DND-41 (cell line): ENCODE data around the gene ARHGAP31.

Source experiments
- ATAC-seq: fragments of 200-7000 bp; cut with Tn5 transposase; 3 replicates; pipeline ENCODE4 v1.9.1; 2021; ENCODE audit warnings: low read depth; ENCODE audit not compliant: insufficient read depth
- DNase-seq: peaks from one replicate; pipeline ENCODE4 v3.0.0-alpha.2; 2020
- H2AFZ ChIP-seq: 2 replicates; pipeline ENCODE4 v1.6.0; 2012; ENCODE audit warnings: low read depth, low read length
- H3K27ac ChIP-seq: 2 replicates; pipeline ENCODE4 v1.5.1; 2012; ENCODE audit warnings: low read length, inconsistent platforms
- H3K27me3 ChIP-seq: fragments of 200-600 bp; sonication (generic); 2 replicates; pipeline ENCODE4 v1.6.0; 2012; ENCODE audit warnings: low read length, mild to moderate bottlenecking, inconsistent platforms; ENCODE audit not compliant: insufficient read depth, poor library complexity
- H3K36me3 ChIP-seq: 2 replicates; pipeline ENCODE4 v1.5.1; 2012; ENCODE audit warnings: low read length, inconsistent platforms; ENCODE audit not compliant: insufficient read depth
- H3K4me1 ChIP-seq: 2 replicates; pipeline ENCODE4 v1.5.1; 2012; ENCODE audit warnings: mild to moderate bottlenecking, low read length; ENCODE audit not compliant: insufficient read depth
- H3K4me2 ChIP-seq: 2 replicates; pipeline ENCODE4 v1.6.0; 2012; ENCODE audit warnings: mild to moderate bottlenecking, moderate library complexity, low read length, inconsistent platforms; ENCODE audit not compliant: insufficient read depth
- H3K4me3 ChIP-seq, 2 experiments: fragments of 200-600 bp in 1 of 2; shearing (Covaris generic) in 1 of 2; 2 replicates each; pipeline ENCODE4 v1.5.1; 2012 to 2016; ENCODE audit warnings: inconsistent platforms in 2 of 2, low read length in 2 of 2, mild to moderate bottlenecking in 2 of 2, low read depth in 1 of 2, moderate library complexity in 1 of 2
- H3K79me2 ChIP-seq: 2 replicates; pipeline ENCODE4 v1.6.0; 2012; ENCODE audit warnings: low read length, inconsistent platforms; ENCODE audit not compliant: insufficient read depth
- H3K9ac ChIP-seq: 2 replicates; pipeline ENCODE4 v1.6.0; 2012; ENCODE audit warnings: low read depth, mild to moderate bottlenecking, inconsistent platforms, low read length, moderate library complexity
- H3K9me3 ChIP-seq: 2 replicates; pipeline ENCODE4 v1.5.1; 2012; ENCODE audit warnings: low read length, moderate library complexity, mild to moderate bottlenecking, inconsistent platforms; ENCODE audit not compliant: insufficient read depth, severe bottlenecking
- H4K20me1 ChIP-seq: 2 replicates; pipeline ENCODE4 v1.6.0; 2012; ENCODE audit warnings: low read length; ENCODE audit not compliant: insufficient read depth
- EZH2 ChIP-seq: IDR thresholded peaks from 3 replicates; pipeline ENCODE4 v1.6.1; 2012; ENCODE audit warnings: borderline replicate concordance, low read depth, mild to moderate bottlenecking, moderate library complexity, low read length, inconsistent platforms; ENCODE audit not compliant: severe bottlenecking
- TF ChIP-seq, protein P1 (sequence below): IDR thresholded peaks from 2 replicates; pipeline ENCODE4 v1.5.1; 2012; ENCODE audit warnings: borderline replicate concordance, low read length, moderate library complexity, mild to moderate bottlenecking; ENCODE audit not compliant: poor library complexity, severe bottlenecking; ENCODE audit errors: extremely low read depth

The ARHGAP31 gene

DNA sequence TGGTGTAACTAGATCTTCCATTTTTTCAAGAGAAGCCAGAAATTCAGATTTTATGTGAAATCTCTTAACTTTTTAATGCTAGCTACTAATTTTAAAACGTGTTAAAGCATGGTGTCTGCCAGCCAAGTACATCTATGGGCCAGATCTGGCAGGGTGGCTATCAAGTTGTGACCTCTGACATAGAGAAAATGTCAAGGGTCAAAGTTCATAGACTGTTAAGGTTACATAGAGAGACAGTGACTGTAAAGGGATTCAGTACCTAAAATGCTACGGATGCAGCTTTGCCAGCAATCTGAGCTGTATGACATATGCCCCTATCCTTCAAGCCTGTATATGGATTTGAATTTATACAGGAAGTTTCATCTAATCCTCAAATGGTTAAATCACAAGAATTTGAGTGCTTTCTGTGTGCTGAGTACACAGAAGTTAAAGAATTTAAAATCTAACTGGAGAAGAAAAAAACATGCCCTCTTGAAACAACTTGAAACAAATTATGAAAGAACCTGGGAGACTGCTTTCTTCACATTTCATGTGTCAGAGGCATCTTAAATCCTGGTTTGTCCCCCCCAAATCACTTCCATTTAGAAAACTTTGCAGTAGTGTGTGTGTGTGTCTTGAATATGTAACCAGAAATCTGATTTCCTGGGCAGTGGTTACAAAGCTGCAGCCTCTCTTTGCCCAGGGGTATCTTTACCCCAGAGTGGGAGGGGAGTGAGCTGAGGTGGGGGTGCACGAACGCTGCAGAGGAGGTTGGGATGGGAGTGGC lies 895 bp upstream of the ARHGAP31 start:
- peaks cover 5% of the 10 kb centered on the region; the same call in 1 of the 2 replicates for H4K20me1 ChIP-seq
- H3K36me3 ChIP-seq: no peaks in the 10 kb centered on the region
- no peaks in the 10 kb centered on the region for H3K79me2 ChIP-seq
- H3K27me3 ChIP-seq: peaks cover 45% of the 10 kb centered on the region
- peaks cover 4% of the 10 kb centered on the region for H3K9me3 ChIP-seq
- DNase-seq (no peak), ATAC-seq (no peak)
- peaks cover 31% of the 10 kb centered on the region for H3K4me1 ChIP-seq
- H3K27ac ChIP-seq: no peak overlapping the region
- H3K4me3 ChIP-seq: peak overlapping the region; percentile 32 to 70; a peak in 3 of 4 replicates
- peak overlapping the region; percentile 49 for H3K9ac ChIP-seq
- H2AFZ ChIP-seq: peak overlapping the region; percentile 72; the same call in 1 of the 2 replicates
- TF ChIP-seq EZH2: no peak
- TF ChIP-seq, protein P1, sequence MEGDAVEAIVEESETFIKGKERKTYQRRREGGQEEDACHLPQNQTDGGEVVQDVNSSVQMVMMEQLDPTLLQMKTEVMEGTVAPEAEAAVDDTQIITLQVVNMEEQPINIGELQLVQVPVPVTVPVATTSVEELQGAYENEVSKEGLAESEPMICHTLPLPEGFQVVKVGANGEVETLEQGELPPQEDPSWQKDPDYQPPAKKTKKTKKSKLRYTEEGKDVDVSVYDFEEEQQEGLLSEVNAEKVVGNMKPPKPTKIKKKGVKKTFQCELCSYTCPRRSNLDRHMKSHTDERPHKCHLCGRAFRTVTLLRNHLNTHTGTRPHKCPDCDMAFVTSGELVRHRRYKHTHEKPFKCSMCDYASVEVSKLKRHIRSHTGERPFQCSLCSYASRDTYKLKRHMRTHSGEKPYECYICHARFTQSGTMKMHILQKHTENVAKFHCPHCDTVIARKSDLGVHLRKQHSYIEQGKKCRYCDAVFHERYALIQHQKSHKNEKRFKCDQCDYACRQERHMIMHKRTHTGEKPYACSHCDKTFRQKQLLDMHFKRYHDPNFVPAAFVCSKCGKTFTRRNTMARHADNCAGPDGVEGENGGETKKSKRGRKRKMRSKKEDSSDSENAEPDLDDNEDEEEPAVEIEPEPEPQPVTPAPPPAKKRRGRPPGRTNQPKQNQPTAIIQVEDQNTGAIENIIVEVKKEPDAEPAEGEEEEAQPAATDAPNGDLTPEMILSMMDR: no peak
- peak overlapping the region; percentile 98 for H3K4me2 ChIP-seq

DNA sequence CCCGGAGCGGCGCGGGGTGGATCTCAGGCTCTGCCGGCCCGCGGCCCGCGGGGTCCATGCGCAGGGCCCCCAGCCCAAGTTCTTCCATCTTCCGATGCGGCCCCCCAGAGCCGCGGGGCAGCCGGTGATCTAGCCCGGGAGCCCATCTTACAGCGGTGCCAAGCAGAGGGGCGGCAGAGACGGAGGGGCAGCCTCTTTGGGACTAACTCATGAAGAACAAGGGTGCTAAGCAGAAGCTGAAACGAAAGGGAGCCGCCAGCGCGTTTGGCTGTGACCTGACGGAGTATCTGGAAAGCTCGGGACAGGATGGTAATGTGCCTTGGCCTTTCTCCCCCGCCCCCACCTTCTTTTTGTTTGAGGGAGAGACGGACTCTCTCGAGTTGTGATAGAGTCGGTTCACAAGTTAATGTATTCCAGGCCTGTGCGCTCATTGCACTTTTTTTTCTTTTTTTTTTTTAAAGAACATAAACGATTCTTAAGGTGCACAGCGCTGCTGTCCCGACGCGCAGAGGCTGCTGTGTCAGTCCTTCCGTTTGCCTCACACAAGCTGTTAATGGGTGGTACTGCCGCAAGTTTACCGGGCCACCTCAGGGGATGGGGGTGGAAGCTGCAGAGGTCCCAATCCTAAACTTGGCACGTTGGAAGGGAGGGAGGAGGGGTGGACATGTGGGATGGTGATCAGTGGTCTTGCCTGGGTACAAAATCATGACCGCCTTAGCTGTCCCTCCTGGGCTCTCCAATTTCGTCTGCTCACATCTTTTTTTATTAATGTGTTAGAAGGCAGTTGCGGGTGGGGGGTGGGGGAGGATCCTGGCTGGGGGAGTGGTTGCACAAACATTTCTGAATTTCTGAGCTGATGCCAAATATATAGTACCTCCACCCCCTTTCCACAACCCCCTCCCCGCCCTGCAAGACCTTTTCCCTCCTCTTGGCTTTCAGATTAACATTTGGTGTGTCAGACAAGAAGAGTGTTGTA lies 801 bp downstream of the ARHGAP31 start:
- Histone ChIP-seq H3K27me3 (peaks cover 51% of the 10 kb centered on the region), H4K20me1 (peaks cover 5% of the 10 kb centered on the region; the same call in 1 of the 2 replicates), H3K36me3 (no peaks in the 10 kb centered on the region), H3K4me3 (peak overlapping the region; percentile 6 to 70; a peak in 3 of 4 replicates), H2AFZ (peak overlapping the region; percentile 72; the same call in 1 of the 2 replicates), H3K79me2 (no peaks in the 10 kb centered on the region), H3K4me2 (peak overlapping the region; percentile 98), H3K27ac (no peak overlapping the region), H3K9ac (peak overlapping the region; percentile 49), H3K9me3 (no peaks in the 10 kb centered on the region), H3K4me1 (peaks cover 31% of the 10 kb centered on the region)
- TF ChIP-seq EZH2: peak; percentile 31
- TF ChIP-seq, protein P1: no peak
- ATAC-seq (peak; percentile 16), DNase-seq (peak; percentile 22)

DNA sequence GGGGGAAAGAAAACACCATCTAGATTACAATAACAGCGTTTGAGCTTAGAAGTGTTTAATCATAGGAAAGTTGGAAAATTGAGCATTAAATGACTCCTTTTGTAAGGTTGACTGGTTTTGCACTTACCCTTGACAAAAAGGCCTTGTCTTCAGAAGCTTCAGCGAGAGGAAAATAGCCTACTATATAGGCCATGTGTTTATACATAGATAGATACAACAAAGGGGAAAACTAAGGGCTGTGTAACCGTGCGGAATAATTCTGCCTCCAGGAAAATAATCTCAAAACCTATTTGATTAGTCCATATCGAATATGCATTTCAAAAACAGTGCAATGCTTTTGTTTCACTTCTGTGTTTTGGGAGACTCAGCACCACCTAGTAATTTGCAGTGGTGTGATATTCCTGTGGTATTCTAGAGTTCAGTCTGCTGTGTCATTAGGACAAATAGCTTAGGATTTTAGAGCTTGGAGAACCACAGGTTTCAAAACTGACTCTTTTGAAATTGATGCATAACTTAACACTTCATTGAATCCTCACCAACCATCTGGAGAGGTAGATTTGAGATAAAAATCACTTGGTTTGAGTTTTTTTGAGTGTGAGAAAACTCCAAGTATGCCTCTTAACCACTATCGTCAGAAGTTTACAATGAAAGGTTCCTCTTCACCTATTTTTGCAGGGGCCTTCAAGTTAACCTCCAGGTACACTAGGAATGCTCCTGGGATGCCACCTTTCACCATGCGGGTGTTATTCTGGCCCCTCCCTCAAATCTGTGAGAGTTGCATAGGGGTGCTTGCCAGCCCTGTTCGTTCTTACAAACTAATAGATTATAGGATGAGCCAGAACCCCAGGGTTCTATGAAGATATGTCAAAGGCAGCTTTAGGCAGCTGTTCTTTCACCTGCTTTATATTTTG lies 1.9 kb downstream of the ARHGAP31 start:
- no peak overlapping the region for H2AFZ ChIP-seq
- peaks cover 31% of the 10 kb centered on the region for H3K4me1 ChIP-seq
- no peaks in the 10 kb centered on the region for H3K79me2 ChIP-seq
- no peak overlapping the region for H3K9ac ChIP-seq
- H3K27ac ChIP-seq: no peak overlapping the region
- no peak for DNase-seq
- H3K9me3 ChIP-seq: no peaks in the 10 kb centered on the region
- TF ChIP-seq EZH2: no peak
- TF ChIP-seq, protein P1: no peak
- peaks cover 5% of the 10 kb centered on the region; the same call in 1 of the 2 replicates for H4K20me1 ChIP-seq
- H3K27me3 ChIP-seq: peaks cover 56% of the 10 kb centered on the region
- H3K36me3 ChIP-seq: no peaks in the 10 kb centered on the region
- no peak overlapping the region for H3K4me2 ChIP-seq
- no peak for ATAC-seq
- H3K4me3 ChIP-seq: no peak overlapping the region
